Measurements from ENCODE around the gene MYO18B.

The MYO18B gene

DNA sequence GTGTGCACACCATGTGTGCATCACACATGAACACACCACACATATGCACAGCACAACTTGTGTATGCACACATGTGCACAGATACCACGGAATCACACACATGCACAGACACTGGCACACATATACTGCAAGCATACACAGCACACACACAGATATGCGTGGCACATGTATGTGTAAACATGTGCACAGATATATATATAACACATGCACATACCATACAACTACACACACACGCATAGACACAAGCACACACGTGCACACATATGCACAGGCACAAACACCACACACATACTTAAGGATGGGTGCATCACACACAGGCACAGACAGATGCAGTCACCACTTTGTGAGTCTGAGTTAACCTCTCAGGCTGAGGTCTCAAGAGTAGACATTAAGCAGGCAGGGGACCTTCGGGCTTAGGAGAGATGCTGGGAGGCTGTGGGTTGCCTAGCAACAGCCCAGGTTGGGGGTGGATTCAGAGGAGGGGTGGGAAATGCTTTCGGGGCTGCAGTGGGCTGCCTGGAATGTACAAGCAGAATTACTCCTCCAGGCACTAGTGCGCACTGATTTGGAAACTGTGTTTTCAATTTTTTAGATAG is 82.9 kb downstream of the MYO18B start:
- no peak for DNase-seq (ENCODE audit: low read depth)
- no peak for TF ChIP-seq CTCF (IDR thresholded peaks at IDR 0.05; ENCODE audit: low read depth, low read length, missing control alignments)
- no peak overlapping the region for H3K4me3 ChIP-seq (ENCODE audit: low read depth, low read length)

DNA sequence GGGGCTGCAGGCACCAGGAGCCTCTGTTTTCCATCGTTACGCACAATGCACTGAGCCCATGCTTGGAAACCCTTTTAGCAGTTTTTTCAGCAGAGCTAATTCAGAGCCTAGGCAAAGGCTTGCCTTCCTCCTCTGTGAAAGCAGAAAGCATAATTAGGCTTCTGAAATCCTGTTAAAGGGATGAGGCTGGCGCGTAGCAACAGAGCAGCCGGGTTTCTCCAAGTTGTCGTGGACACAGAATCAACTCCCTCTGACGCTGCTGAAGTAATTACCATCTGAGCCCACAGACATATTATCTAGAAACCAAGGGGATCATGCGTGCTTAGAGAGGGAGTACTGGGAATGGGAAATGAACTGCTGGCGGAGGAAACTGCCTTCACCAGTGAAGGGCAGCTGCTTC is 85.4 kb downstream of the MYO18B start:
- H3K4me3 ChIP-seq (ENCODE audit: low read depth, low read length): no peak overlapping the region
- TF ChIP-seq CTCF (IDR thresholded peaks at IDR 0.05; ENCODE audit: low read depth, low read length, missing control alignments): no peak
- DNase-seq (ENCODE audit: low read depth): no peak

GRCh38 chr22:25828422-25828821 is 86.4 kb downstream of the MYO18B start:
- H3K4me3 ChIP-seq (ENCODE audit: low read depth, low read length): no peak overlapping the region
- no peak for DNase-seq (ENCODE audit: low read depth)
- TF ChIP-seq CTCF (IDR thresholded peaks at IDR 0.05; ENCODE audit: low read depth, low read length, missing control alignments): no peak

GRCh38 chr22:25829237-25829636 is 87.2 kb downstream of the MYO18B start:
- H3K4me3 ChIP-seq (ENCODE audit: low read depth, low read length): no peak overlapping the region
- no peak for DNase-seq (ENCODE audit: low read depth)
- TF ChIP-seq CTCF (IDR thresholded peaks at IDR 0.05; ENCODE audit: low read depth, low read length, missing control alignments): no peak

GRCh38 chr22:25829808-25830777 is 88.1 kb downstream of the MYO18B start:
- no peak overlapping the region for H3K4me3 ChIP-seq (ENCODE audit: low read depth, low read length)
- no peak for DNase-seq (ENCODE audit: low read depth)
- TF ChIP-seq CTCF (IDR thresholded peaks at IDR 0.05; ENCODE audit: low read depth, low read length, missing control alignments): no peak

GRCh38 chr22:25833091-25833490 is 91.1 kb downstream of the MYO18B start:
- TF ChIP-seq CTCF (IDR thresholded peaks at IDR 0.05; ENCODE audit: low read depth, low read length, missing control alignments): no peak
- no peak overlapping the region for H3K4me3 ChIP-seq (ENCODE audit: low read depth, low read length)
- no peak for DNase-seq (ENCODE audit: low read depth)

All from GM12864 (cell line).